DND-41 (cell line): ENCODE measurements around the gene DDIT3.

ENCODE experiments used
- ATAC-seq: fragments of 200-7000 bp; cut with Tn5 transposase; 3 replicates; pipeline ENCODE4 v1.9.1; 2021; ENCODE audit warnings: low read depth; ENCODE audit not compliant: insufficient read depth
- DNase-seq: peaks from one replicate; pipeline ENCODE4 v3.0.0-alpha.2; 2020
- H2AFZ ChIP-seq: 2 replicates; pipeline ENCODE4 v1.6.0; 2012; ENCODE audit warnings: low read depth, low read length
- H3K27ac ChIP-seq: 2 replicates; pipeline ENCODE4 v1.5.1; 2012; ENCODE audit warnings: low read length, inconsistent platforms
- H3K27me3 ChIP-seq: fragments of 200-600 bp; sonication (generic); 2 replicates; pipeline ENCODE4 v1.6.0; 2012; ENCODE audit warnings: low read length, mild to moderate bottlenecking, inconsistent platforms; ENCODE audit not compliant: insufficient read depth, poor library complexity
- H3K36me3 ChIP-seq: 2 replicates; pipeline ENCODE4 v1.5.1; 2012; ENCODE audit warnings: low read length, inconsistent platforms; ENCODE audit not compliant: insufficient read depth
- H3K4me1 ChIP-seq: 2 replicates; pipeline ENCODE4 v1.5.1; 2012; ENCODE audit warnings: mild to moderate bottlenecking, low read length; ENCODE audit not compliant: insufficient read depth
- H3K4me2 ChIP-seq: 2 replicates; pipeline ENCODE4 v1.6.0; 2012; ENCODE audit warnings: mild to moderate bottlenecking, moderate library complexity, low read length, inconsistent platforms; ENCODE audit not compliant: insufficient read depth
- H3K4me3 ChIP-seq, 2 experiments: fragments of 200-600 bp in 1 of 2; shearing (Covaris generic) in 1 of 2; 2 replicates each; pipeline ENCODE4 v1.5.1; 2012 to 2016; ENCODE audit warnings: inconsistent platforms in 2 of 2, low read length in 2 of 2, mild to moderate bottlenecking in 2 of 2, low read depth in 1 of 2, moderate library complexity in 1 of 2
- H3K79me2 ChIP-seq: 2 replicates; pipeline ENCODE4 v1.6.0; 2012; ENCODE audit warnings: low read length, inconsistent platforms; ENCODE audit not compliant: insufficient read depth
- H3K9ac ChIP-seq: 2 replicates; pipeline ENCODE4 v1.6.0; 2012; ENCODE audit warnings: low read depth, mild to moderate bottlenecking, inconsistent platforms, low read length, moderate library complexity
- H3K9me3 ChIP-seq: 2 replicates; pipeline ENCODE4 v1.5.1; 2012; ENCODE audit warnings: low read length, moderate library complexity, mild to moderate bottlenecking, inconsistent platforms; ENCODE audit not compliant: insufficient read depth, severe bottlenecking
- H4K20me1 ChIP-seq: 2 replicates; pipeline ENCODE4 v1.6.0; 2012; ENCODE audit warnings: low read length; ENCODE audit not compliant: insufficient read depth
- EZH2 ChIP-seq: IDR thresholded peaks from 3 replicates; pipeline ENCODE4 v1.6.1; 2012; ENCODE audit warnings: borderline replicate concordance, low read depth, mild to moderate bottlenecking, moderate library complexity, low read length, inconsistent platforms; ENCODE audit not compliant: severe bottlenecking
- TF ChIP-seq, protein P1 (sequence below): IDR thresholded peaks from 2 replicates; pipeline ENCODE4 v1.5.1; 2012; ENCODE audit warnings: borderline replicate concordance, low read length, moderate library complexity, mild to moderate bottlenecking; ENCODE audit not compliant: poor library complexity, severe bottlenecking; ENCODE audit errors: extremely low read depth

DDIT3 gene

DNA sequence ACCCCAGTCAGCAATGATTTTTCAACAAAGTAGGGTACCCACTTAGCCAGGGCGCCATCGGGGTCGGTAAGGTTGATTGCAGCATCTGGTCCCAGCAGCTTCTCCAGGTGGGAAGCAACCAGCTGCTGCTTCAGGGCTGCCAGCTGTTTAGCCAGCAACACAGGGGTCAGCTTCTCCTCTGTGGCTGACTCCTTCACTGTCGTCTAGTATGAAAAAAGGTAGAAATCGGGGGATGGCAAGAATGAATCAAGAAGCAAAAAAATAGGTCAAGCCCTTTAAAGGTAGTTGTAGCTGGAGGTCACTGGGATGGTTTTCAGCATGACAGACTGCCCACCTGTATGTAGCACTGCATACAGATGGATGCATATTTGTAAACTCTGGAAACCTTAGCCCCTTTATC is 13.9 kb upstream of the DDIT3 start:
- peaks cover 89% of the 10 kb centered on the region for H3K36me3 ChIP-seq
- DNase-seq (no peak), ATAC-seq (no peak)
- no peak overlapping the region for H3K9ac ChIP-seq
- no peak overlapping the region for H3K27ac ChIP-seq
- no peaks in the 10 kb centered on the region for H3K27me3 ChIP-seq
- TF ChIP-seq, protein P1, sequence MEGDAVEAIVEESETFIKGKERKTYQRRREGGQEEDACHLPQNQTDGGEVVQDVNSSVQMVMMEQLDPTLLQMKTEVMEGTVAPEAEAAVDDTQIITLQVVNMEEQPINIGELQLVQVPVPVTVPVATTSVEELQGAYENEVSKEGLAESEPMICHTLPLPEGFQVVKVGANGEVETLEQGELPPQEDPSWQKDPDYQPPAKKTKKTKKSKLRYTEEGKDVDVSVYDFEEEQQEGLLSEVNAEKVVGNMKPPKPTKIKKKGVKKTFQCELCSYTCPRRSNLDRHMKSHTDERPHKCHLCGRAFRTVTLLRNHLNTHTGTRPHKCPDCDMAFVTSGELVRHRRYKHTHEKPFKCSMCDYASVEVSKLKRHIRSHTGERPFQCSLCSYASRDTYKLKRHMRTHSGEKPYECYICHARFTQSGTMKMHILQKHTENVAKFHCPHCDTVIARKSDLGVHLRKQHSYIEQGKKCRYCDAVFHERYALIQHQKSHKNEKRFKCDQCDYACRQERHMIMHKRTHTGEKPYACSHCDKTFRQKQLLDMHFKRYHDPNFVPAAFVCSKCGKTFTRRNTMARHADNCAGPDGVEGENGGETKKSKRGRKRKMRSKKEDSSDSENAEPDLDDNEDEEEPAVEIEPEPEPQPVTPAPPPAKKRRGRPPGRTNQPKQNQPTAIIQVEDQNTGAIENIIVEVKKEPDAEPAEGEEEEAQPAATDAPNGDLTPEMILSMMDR, result no peak
- TF ChIP-seq EZH2, result no peak
- H3K79me2 ChIP-seq, result peaks cover 4% of the 10 kb centered on the region; the same call in 1 of the 2 replicates
- H4K20me1 ChIP-seq, result peaks cover 10% of the 10 kb centered on the region; the same call in 1 of the 2 replicates
- H3K9me3 ChIP-seq, result no peaks in the 10 kb centered on the region
- no peak overlapping the region for H2AFZ ChIP-seq
- H3K4me1 ChIP-seq, result no peaks in the 10 kb centered on the region
- no peak overlapping the region for H3K4me2 ChIP-seq
- no peak overlapping the region for H3K4me3 ChIP-seq

DNA sequence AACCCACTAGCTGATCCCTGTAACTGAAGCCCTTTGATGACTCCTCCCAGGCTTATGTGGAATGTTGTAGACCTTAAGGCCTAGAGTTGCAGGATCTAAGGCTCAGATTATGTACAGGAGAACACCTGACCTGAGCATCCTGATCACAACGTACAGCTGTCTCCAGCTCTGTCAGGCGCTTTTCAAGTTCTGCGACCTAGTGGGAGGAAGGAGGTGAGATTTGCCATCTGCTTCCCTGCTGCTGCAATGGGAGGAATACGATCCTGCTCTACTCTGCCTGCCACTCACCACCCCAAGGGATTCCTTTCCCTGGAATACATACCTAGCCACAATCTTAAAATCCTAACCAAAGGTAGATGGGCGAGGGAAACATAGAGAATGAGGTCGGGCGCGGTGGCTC is 12.8 kb upstream of the DDIT3 start:
- Histone ChIP-seq H3K4me3 (no peak overlapping the region), H3K27me3 (no peaks in the 10 kb centered on the region), H3K9ac (no peak overlapping the region), H3K36me3 (peaks cover 89% of the 10 kb centered on the region), H3K79me2 (peaks cover 9% of the 10 kb centered on the region; the same call in 1 of the 2 replicates), H3K4me2 (no peak overlapping the region), H3K27ac (no peak overlapping the region), H3K9me3 (no peaks in the 10 kb centered on the region), H3K4me1 (no peaks in the 10 kb centered on the region), H4K20me1 (peaks cover 10% of the 10 kb centered on the region; the same call in 1 of the 2 replicates), H2AFZ (no peak overlapping the region)
- no peak for TF ChIP-seq EZH2
- TF ChIP-seq, protein P1, result no peak
- ATAC-seq (no peak), DNase-seq (no peak)

DNA sequence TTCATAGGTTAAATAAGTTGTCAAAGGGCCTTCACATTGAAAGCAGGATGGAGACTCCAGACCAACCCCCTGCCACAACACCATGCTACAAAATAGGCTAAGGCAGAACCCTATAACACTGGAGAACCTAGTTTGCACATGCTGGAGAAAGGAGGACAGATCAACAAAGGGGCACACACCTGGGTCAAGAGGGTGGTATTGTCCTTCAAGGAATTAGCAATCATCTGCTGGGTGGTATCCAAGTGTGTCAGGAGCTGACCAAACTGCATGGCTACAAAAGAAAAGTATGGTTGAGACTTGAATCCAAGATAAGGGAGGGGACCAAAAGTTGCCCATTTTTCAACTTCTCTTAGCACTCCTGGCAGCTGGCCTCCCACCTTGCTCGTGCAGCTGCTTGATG is 11.5 kb upstream of the DDIT3 start:
- TF ChIP-seq EZH2, result no peak
- no peak for DNase-seq
- Histone ChIP-seq H3K9ac (no peak overlapping the region), H3K4me1 (peaks cover under 1% of the 10 kb centered on the region; the same call in 1 of the 2 replicates), H3K36me3 (peaks cover 93% of the 10 kb centered on the region), H3K27me3 (no peaks in the 10 kb centered on the region), H3K9me3 (no peaks in the 10 kb centered on the region), H2AFZ (no peak overlapping the region), H3K27ac (no peak overlapping the region), H4K20me1 (peaks cover 8% of the 10 kb centered on the region; the same call in 1 of the 2 replicates), H3K79me2 (peaks cover 13% of the 10 kb centered on the region; the same call in 1 of the 2 replicates), H3K4me3 (no peak overlapping the region), H3K4me2 (no peak overlapping the region)
- no peak for ATAC-seq

DNA sequence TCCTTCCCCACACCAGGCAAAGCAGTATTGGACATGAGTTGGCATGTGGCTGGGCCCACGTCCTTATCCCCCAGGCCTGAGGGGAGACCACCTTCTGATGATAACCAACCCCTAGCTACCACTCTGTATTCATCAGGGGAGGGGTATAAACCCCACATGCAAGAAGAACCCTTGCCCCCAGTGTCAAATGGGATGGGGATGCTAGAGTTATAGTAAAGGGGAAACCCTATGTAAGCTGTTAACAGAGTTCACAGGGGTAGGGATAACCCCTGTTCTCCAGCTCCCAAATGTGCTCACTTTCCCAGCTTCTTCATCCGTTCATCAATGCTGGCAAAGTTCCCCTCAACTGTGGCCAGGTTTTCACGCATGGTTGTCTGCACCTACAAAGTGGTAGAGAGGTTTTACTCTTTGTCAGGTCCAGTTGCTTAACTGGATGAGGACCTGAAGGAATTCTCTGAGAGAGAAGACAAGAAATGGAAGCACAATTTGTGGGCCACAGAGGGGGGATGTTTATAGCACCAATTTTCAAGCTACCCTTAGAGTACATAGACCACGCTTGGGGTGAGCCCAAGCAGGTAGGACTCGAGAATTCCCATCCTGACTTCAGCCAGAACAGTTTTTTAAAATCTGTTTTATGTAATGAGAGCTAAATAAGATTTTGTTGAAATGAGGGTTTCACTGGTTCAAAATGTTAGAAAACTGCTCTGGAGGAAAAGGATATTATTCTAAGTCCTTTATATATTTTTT is 10.3 kb upstream of the DDIT3 start:
- H3K9ac ChIP-seq, result no peak overlapping the region
- H2AFZ ChIP-seq, result no peak overlapping the region
- no peak for TF ChIP-seq EZH2
- TF ChIP-seq, protein P1, result no peak
- H3K79me2 ChIP-seq, result peaks cover 24% of the 10 kb centered on the region
- DNase-seq (no peak), ATAC-seq (no peak)
- H3K36me3 ChIP-seq, result peaks cover 94% of the 10 kb centered on the region
- no peak overlapping the region for H3K4me3 ChIP-seq
- H3K27ac ChIP-seq, result peak overlapping the region; percentile 28; the same call in 1 of the 2 replicates
- no peaks in the 10 kb centered on the region for H3K27me3 ChIP-seq
- peaks cover 13% of the 10 kb centered on the region for H3K4me1 ChIP-seq
- H4K20me1 ChIP-seq, result peaks cover 15% of the 10 kb centered on the region
- H3K4me2 ChIP-seq, result no peak overlapping the region
- no peaks in the 10 kb centered on the region for H3K9me3 ChIP-seq
